ENCODE results near the gene ALOXE3.

Gene ALOXE3

DNA sequence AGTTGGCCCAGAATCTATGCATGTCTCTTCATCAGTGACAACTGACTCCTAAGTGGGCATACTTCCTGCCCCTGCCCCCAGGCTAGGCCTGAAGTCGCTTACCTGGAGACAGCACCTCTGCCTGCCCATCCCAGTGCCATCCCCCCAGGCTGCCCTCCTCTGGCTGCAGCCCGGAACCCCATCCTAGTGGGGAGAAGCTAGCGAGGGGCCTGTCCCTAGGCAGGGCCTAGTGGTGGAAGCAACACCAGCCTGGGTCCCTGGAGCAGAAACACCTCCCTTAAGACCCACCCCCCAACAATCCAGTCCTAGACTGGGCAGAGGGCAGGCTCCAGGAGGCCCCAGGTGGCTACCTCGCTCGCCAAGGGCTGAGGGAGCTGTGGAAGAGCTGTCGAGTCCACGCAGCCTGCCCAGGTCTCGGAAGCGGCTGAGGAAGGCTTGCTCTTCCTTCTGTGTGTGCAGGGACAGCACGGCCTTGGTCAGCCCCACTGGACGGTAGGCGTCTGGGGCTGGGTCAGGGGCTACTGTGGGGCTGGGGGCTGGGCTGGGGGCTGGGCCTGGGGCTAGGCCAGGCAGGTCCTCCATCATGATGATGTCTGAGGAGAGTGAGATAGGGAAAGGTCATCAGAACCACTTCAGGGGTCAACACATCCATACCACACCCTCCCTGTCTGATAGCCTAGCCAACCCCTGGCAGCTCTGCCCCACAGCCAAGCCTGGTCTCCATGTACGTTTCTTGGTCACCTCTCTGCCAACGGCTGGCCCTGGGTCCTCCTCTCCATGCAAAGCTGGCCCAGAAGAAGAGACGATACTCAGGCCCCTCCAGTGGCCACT is 26.3 kb upstream of the ALOXE3 start:
- DNase-seq (ENCODE audit: extremely low spot score), result no peak
- CTCF ChIA-PET, result no interaction called here
- POLR2A ChIA-PET, result interaction anchor here (0.9 to 1.7 kb wide), 2 partner anchors 29 to 47 kb away, joined by 3 to 5 read pairs; no protein-coding TSS in a partner anchor
- TF ChIP-seq PKNOX1 (IDR thresholded peaks at IDR 0.05) (no peak), SP1 (IDR thresholded peaks at IDR 0.05) (no peak), FOXA1 (IDR thresholded peaks at IDR 0.05) (no peak), ZNF384 (IDR thresholded peaks at IDR 0.05) (no peak), CTBP1 (IDR thresholded peaks at IDR 0.05; ENCODE audit: borderline replicate concordance) (no peak), FOXM1 (IDR thresholded peaks at IDR 0.05; ENCODE audit: borderline replicate concordance) (no peak), TARDBP (IDR thresholded peaks at IDR 0.05) (no peak)

- no peak for DNase-seq (ENCODE audit: extremely low spot score)
- POLR2A ChIA-PET, result no interaction called here
- CTCF ChIA-PET, result no interaction called here
- TF ChIP-seq FOXK2 (IDR thresholded peaks at IDR 0.05) (no peak), ARNT (IDR thresholded peaks at IDR 0.05) (no peak), HDGF (IDR thresholded peaks at IDR 0.05; ENCODE audit: borderline replicate concordance) (no peak), TARDBP (IDR thresholded peaks at IDR 0.05) (no peak), ZNF384 (IDR thresholded peaks at IDR 0.05) (no peak), FOXM1 (IDR thresholded peaks at IDR 0.05; ENCODE audit: borderline replicate concordance) (no peak), PKNOX1 (IDR thresholded peaks at IDR 0.05) (no peak)
These were observed 25.5 kb upstream of the ALOXE3 start for GRCh38 chr17:8143581-8144400.

- ChIA-PET CTCF (no interaction called here), POLR2A (no interaction called here)
- no peak for TF ChIP-seq BHLHE40 (IDR thresholded peaks at IDR 0.05; ENCODE audit: borderline replicate concordance)
- TF ChIP-seq FOXA1 (IDR thresholded peaks at IDR 0.05), result no peak
- no peak for TF ChIP-seq NFRKB (IDR thresholded peaks at IDR 0.05)
- no peak for TF ChIP-seq SP1 (IDR thresholded peaks at IDR 0.05)
- no peak for TF ChIP-seq FOXM1 (IDR thresholded peaks at IDR 0.05; ENCODE audit: borderline replicate concordance)
- TF ChIP-seq HDGF (IDR thresholded peaks at IDR 0.05; ENCODE audit: borderline replicate concordance), result no peak
- no peak for DNase-seq (ENCODE audit: extremely low spot score)
These were observed 24.7 kb upstream of the ALOXE3 start for GRCh38 chr17:8142887-8143580.

- CTCF ChIA-PET, result no interaction called here
These were observed 24.0 kb upstream of the ALOXE3 start for GRCh38 chr17:8142158-8142886.

DNA sequence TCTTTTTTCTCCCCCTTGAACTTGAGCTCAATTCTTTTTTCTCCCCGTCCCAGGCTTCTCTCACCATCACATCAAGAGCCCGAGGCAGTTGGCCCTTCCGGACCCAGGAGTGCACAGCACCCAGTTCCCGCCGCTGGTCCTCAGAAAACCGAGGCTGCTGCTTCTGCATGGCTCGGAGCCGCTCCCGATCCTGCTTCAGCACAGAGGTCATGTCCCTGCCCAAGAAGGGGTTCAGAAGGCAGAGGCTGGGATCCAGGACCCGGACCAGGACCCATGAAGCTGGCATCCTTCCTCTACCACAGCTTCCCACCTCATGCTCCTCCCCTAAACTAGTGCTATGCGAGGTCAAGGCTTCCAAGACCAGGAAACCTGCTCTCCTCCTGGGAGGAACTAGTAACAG is 23.4 kb upstream of the ALOXE3 start:
- CTCF ChIA-PET, result no interaction called here
- POLR2A ChIA-PET, result interaction anchor here (1.3 to 5.8 kb wide), 3 partner anchors 11 to 32 kb away, joined by 4 to 53 read pairs (median 9); partner anchors contain the start of gene PER1
- no peak for DNase-seq (ENCODE audit: extremely low spot score)
- no peak for TF ChIP-seq TARDBP (IDR thresholded peaks at IDR 0.05)
- no peak for TF ChIP-seq SP1 (IDR thresholded peaks at IDR 0.05)
- no peak for TF ChIP-seq NFRKB (IDR thresholded peaks at IDR 0.05)
- TF ChIP-seq FOXA1 (IDR thresholded peaks at IDR 0.05), result no peak
- TF ChIP-seq LEF1 (IDR thresholded peaks at IDR 0.05; ENCODE audit: borderline replicate concordance), result no peak
- TF ChIP-seq FOXK2 (IDR thresholded peaks at IDR 0.05), result no peak
- TF ChIP-seq HDGF (IDR thresholded peaks at IDR 0.05; ENCODE audit: borderline replicate concordance), result no peak
- no peak for TF ChIP-seq ZNF384 (IDR thresholded peaks at IDR 0.05)
- TF ChIP-seq ARNT (IDR thresholded peaks at IDR 0.05), result no peak
- no peak for TF ChIP-seq SUZ12 (IDR thresholded peaks at IDR 0.05)
- no peak for TF ChIP-seq ELF4 (IDR thresholded peaks at IDR 0.05)
- no peak for TF ChIP-seq L3MBTL2 (conservative IDR thresholded peaks at IDR 0.05)
- TF ChIP-seq CTBP1 (IDR thresholded peaks at IDR 0.05; ENCODE audit: borderline replicate concordance), result no peak
- no peak for TF ChIP-seq FOXM1 (IDR thresholded peaks at IDR 0.05; ENCODE audit: borderline replicate concordance)
- no peak for TF ChIP-seq BHLHE40 (IDR thresholded peaks at IDR 0.05; ENCODE audit: borderline replicate concordance)

More at GRCh38 chr17:8142158-8142886, 24.0 kb upstream of the ALOXE3 start:
- POLR2A ChIA-PET, result interaction anchor here (1.3 to 5.8 kb wide), 3 partner anchors 10 to 31 kb away, joined by 4 to 53 read pairs (median 9); partner anchors contain the start of gene PER1
- no peak for DNase-seq (ENCODE audit: extremely low spot score)
- TF ChIP-seq TARDBP (IDR thresholded peaks at IDR 0.05) (no peak), NFRKB (IDR thresholded peaks at IDR 0.05) (no peak), SUZ12 (IDR thresholded peaks at IDR 0.05) (no peak), LEF1 (IDR thresholded peaks at IDR 0.05; ENCODE audit: borderline replicate concordance) (no peak), ARNT (IDR thresholded peaks at IDR 0.05) (no peak), FOXA1 (IDR thresholded peaks at IDR 0.05) (no peak), CTBP1 (IDR thresholded peaks at IDR 0.05; ENCODE audit: borderline replicate concordance) (no peak), FOXK2 (IDR thresholded peaks at IDR 0.05) (no peak), L3MBTL2 (conservative IDR thresholded peaks at IDR 0.05) (no peak), ZNF384 (IDR thresholded peaks at IDR 0.05) (no peak), FOXM1 (IDR thresholded peaks at IDR 0.05; ENCODE audit: borderline replicate concordance) (no peak), ELF4 (IDR thresholded peaks at IDR 0.05) (no peak), PKNOX1 (IDR thresholded peaks at IDR 0.05) (no peak), BHLHE40 (IDR thresholded peaks at IDR 0.05; ENCODE audit: borderline replicate concordance) (no peak)
